Keratinocyte (primary cell): ENCODE data around the gene PGAP3.

Source experiments
- CTCF ChIP-seq, 3 experiments: IDR thresholded peaks in 1 of 3; conservative IDR thresholded peaks in 1 of 3; optimal IDR thresholded peaks in 1 of 3; 2 replicates in 2 of 3; 3 replicates in 1 of 3; pipeline versions ENCODE3 to v1.5.1; 2011; ENCODE audit warnings: low read length in 3 of 3, mild to moderate bottlenecking in 3 of 3, moderate library complexity in 2 of 3, control low read depth in 1 of 3, inconsistent platforms in 1 of 3; ENCODE audit not compliant: insufficient read depth in 2 of 3; ENCODE audit errors: extremely low read depth in 1 of 3
- EZH2 ChIP-seq: IDR thresholded peaks from one replicate; pipeline ENCODE4 v1.6.1; 2012; ENCODE audit warnings: inconsistent platforms, mild to moderate bottlenecking, low read length, moderate library complexity

GRCh38 chr17:39638317-39638716 lies 49.5 kb downstream of the PGAP3 start:
- TF ChIP-seq CTCF (optimal IDR thresholded peaks at IDR 0.05 in 1 of 3, IDR thresholded peaks at IDR 0.05 in 1 of 3, conservative IDR thresholded peaks at IDR 0.05 in 1 of 3; ENCODE audit: extremely low read depth in 1 of 3, insufficient read depth in 2 of 3, low read length in 3 of 3) = no peak
- TF ChIP-seq EZH2 = no peak
